ENCODE data around the gene MAP7. TPM values are rescaled to one million over a fixed set of nuclear protein-coding genes. Genes with fewer than 3 reads are reported as not detected.

Gene MAP7
- total RNA-seq, 1 experiment from 2014 or later: 33.7 TPM

GRCh38 chr6:136568129-136568528 is 17.9 kb upstream of the MAP7 start:
- H3K79me2 ChIP-seq (ENCODE audit: low read depth): no peaks in the 10 kb centered on the region
- BruUV-seq (replicated peaks): no TSS peak
- H2AFZ ChIP-seq: no peak overlapping the region
- no peak for DNase-seq
- H3K27me3 ChIP-seq (ENCODE audit: insufficient read depth, low read depth): no peaks in the 10 kb centered on the region
- no peak overlapping the region for H3K4me2 ChIP-seq
- H3K27ac ChIP-seq: no peak overlapping the region
- no peaks in the 10 kb centered on the region for H4K20me1 ChIP-seq (ENCODE audit: insufficient read depth)
- H3K9me3 ChIP-seq (ENCODE audit: insufficient read depth, low read depth): peaks cover 11% of the 10 kb centered on the region; the same call in 1 of the 2 replicates
- peaks cover 14% of the 10 kb centered on the region for H3F3A ChIP-seq (ENCODE audit: insufficient read depth, low read depth)
- ChIA-PET CTCF (no interaction called here), POLR2A (ENCODE audit: unreplicated experiment) (no interaction called here)
- no peak overlapping the region for H3K4me3 ChIP-seq
- peaks cover 34% of the 10 kb centered on the region for H3K36me3 ChIP-seq (ENCODE audit: low read depth)
- no peaks in the 10 kb centered on the region for H3K9me2 ChIP-seq (ENCODE audit: insufficient read depth)
- intact Hi-C loops (cut with micrococcal nuclease; ENCODE audit: unreplicated experiment): no loop called here
- peaks cover 27% of the 10 kb centered on the region for H3K4me1 ChIP-seq (replicated peaks; ENCODE audit: insufficient read depth)
- TF ChIP-seq CTCF (conservative IDR thresholded peaks at IDR 0.05) (no peak), EZH2 (IDR thresholded peaks at IDR 0.05; ENCODE audit: low read depth) (no peak)

GRCh38 chr6:136567688-136568087 is 17.5 kb upstream of the MAP7 start:
- Histone ChIP-seq H3F3A (ENCODE audit: insufficient read depth, low read depth) (peaks cover 14% of the 10 kb centered on the region), H3K27me3 (ENCODE audit: insufficient read depth, low read depth) (no peaks in the 10 kb centered on the region), H3K9me3 (ENCODE audit: insufficient read depth, low read depth) (peaks cover 11% of the 10 kb centered on the region; the same call in 1 of the 2 replicates), H2AFZ (no peak overlapping the region), H3K36me3 (ENCODE audit: low read depth) (peaks cover 34% of the 10 kb centered on the region), H3K4me2 (no peak overlapping the region), H3K79me2 (ENCODE audit: low read depth) (no peaks in the 10 kb centered on the region), H4K20me1 (ENCODE audit: insufficient read depth) (no peaks in the 10 kb centered on the region), H3K4me1 (replicated peaks; ENCODE audit: insufficient read depth) (peaks cover 27% of the 10 kb centered on the region), H3K27ac (no peak overlapping the region), H3K4me3 (no peak overlapping the region), H3K9me2 (ENCODE audit: insufficient read depth) (no peaks in the 10 kb centered on the region)
- BruUV-seq (replicated peaks): no TSS peak
- POLR2A ChIA-PET (ENCODE audit: unreplicated experiment): no interaction called here
- intact Hi-C loops (cut with micrococcal nuclease; ENCODE audit: unreplicated experiment): no loop called here
- DNase-seq: no peak
- CTCF ChIA-PET: no interaction called here
- TF ChIP-seq CTCF (conservative IDR thresholded peaks at IDR 0.05): no peak

- peaks cover 10% of the 10 kb centered on the region; the same call in 1 of the 2 replicates for H3K9me3 ChIP-seq (ENCODE audit: insufficient read depth, low read depth)
- no peaks in the 10 kb centered on the region for H3K79me2 ChIP-seq (ENCODE audit: low read depth)
- ChIA-PET CTCF (no interaction called here), POLR2A (ENCODE audit: unreplicated experiment) (interaction anchor here (0.7 kb wide), 1 partner anchor 337 kb away, joined by 4 read pairs; no protein-coding TSS in a partner anchor)
- H2AFZ ChIP-seq: no peak overlapping the region
- peaks cover 20% of the 10 kb centered on the region for H3F3A ChIP-seq (ENCODE audit: insufficient read depth, low read depth)
- no peak for TF ChIP-seq EZH2 (IDR thresholded peaks at IDR 0.05; ENCODE audit: low read depth)
- TF ChIP-seq CTCF (conservative IDR thresholded peaks at IDR 0.05): no peak
- H3K4me1 ChIP-seq (replicated peaks; ENCODE audit: insufficient read depth): peaks cover 27% of the 10 kb centered on the region
- H3K4me3 ChIP-seq: no peak overlapping the region
- DNase-seq: no peak
- H3K4me2 ChIP-seq: no peak overlapping the region
- peaks cover 33% of the 10 kb centered on the region for H3K36me3 ChIP-seq (ENCODE audit: low read depth)
- H3K9me2 ChIP-seq (ENCODE audit: insufficient read depth): no peaks in the 10 kb centered on the region
- no peak overlapping the region for H3K27ac ChIP-seq
- H4K20me1 ChIP-seq (ENCODE audit: insufficient read depth): no peaks in the 10 kb centered on the region
- intact Hi-C loops (cut with micrococcal nuclease; ENCODE audit: unreplicated experiment): no loop called here
- no TSS peak for BruUV-seq (replicated peaks)
- no peaks in the 10 kb centered on the region for H3K27me3 ChIP-seq (ENCODE audit: insufficient read depth, low read depth)
These were observed 16.6 kb upstream of the MAP7 start for GRCh38 chr6:136566851-136567250.

All from PC-9 (cell line).